Muscle of back (tissue), 11 donors: ENCODE data around the gene SCART1. TPM values are rescaled to one million over a fixed set of nuclear protein-coding genes. Genes with fewer than 3 reads are reported as not detected.
"Not testable (repeated sequence)": the region's sequence is repeated elsewhere in the genome, so short reads cannot be mapped to it uniquely, and the experiment has no call there.

ENCODE experiments used
- DNase-seq, 3 donors: peaks; one replicate each; pipeline versions ENCODE4 v3.0.0 to v3.0.0-alpha.2; 2013
- polyA plus RNA-seq, 10 donors: library from polyadenylated mRNA; unstranded; fragments of 120-200 nt; gene quantifications; one replicate each; pipeline ENCODE4 v1.2.1, GENCODE V29; 2013; ENCODE audit not compliant: insufficient read length in 10 of 10

Gene SCART1
- polyA plus RNA-seq, 10 donors = 0.56 to 2.4 (median 0.98) TPM

DNA sequence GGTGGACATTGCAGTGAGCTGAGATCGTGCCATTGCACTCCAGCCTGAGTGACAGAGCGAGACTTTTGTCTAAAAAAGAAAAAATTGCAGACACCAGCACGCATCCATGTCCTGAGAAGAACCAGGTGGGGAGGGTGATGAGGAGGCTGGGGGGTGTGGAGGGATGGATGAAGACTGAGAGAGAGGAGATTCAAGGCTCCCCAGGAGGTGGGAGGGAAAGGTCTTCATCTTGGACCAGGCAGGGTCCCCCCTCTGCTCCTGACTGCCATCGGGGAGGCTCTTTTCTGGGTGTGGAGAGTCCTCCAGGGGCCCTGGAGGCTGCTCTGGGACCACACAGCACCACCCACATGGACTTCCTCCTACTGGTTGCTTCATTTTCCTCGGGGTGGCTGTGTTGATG is 1.5 kb downstream of the SCART1 start:
- DNase-seq = no peak

DNA sequence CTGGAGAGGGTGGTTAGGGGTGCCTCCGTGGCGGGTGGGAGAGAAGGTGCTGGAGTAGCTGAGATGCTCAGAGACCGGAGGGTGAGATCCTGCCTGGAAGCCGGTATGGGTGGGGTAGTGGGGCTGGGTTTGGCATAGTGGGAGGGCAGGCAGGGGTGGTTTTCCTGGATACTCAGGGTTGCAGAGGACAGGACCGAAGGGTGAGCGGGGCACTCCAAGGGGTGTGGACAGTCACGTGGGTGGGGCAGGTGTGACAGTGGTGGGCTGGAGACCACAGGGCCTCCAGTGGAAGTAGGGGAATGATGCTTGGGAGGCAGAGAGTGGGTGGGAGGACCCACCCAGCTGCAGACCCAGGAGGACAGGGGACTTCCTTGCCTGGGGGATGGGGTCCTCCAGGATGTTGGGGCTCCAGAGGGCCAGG is 1.9 kb downstream of the SCART1 start:
- DNase-seq = no peak

DNA sequence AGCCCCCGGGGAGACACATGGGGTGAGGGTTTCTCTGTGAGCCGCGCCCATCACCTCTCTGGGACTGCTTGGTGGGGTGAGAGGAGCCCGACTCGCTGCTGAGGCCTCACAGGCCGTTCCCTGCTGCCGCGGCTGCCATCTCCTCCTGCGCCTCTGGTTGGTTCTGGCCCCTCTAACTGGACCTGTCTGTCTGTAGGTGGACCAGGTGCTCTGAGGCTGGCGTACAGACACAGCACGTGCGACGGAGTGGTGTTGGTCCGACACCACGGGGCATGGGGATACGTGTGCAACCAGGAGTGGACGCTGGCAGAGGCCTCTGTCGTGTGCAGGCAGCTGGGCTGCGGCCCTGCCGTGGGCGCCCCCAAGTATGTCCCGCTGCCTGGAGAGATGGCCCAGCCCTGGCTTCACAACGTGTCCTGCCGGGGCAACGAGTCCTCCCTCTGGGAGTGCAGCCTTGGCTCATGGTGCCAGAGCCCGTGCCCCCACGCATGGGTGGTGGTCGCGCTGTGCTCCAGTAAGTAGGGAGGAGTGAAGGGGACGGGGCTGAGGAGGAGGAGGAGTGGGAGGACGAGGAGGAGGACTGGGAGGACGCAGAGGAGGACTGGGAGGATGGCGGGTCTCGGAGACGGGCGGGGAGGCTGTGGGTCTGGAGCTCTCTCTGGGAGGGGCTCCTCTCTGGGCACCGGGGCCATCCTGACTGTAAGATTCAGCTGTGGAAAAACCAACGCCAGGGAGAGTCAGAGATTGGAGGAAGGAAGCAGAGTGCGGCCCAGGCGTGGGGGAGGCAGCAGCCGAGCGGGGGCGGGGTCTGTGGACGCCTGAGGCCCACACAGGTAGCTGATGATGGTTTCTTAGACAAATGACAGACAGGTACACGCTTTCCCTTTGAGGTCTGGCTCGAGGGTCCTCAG is 2.6 kb downstream of the SCART1 start:
- no peak for DNase-seq

GRCh38 chr10:133457100-133457841 is 3.5 kb downstream of the SCART1 start:
- DNase-seq = no peak

DNA sequence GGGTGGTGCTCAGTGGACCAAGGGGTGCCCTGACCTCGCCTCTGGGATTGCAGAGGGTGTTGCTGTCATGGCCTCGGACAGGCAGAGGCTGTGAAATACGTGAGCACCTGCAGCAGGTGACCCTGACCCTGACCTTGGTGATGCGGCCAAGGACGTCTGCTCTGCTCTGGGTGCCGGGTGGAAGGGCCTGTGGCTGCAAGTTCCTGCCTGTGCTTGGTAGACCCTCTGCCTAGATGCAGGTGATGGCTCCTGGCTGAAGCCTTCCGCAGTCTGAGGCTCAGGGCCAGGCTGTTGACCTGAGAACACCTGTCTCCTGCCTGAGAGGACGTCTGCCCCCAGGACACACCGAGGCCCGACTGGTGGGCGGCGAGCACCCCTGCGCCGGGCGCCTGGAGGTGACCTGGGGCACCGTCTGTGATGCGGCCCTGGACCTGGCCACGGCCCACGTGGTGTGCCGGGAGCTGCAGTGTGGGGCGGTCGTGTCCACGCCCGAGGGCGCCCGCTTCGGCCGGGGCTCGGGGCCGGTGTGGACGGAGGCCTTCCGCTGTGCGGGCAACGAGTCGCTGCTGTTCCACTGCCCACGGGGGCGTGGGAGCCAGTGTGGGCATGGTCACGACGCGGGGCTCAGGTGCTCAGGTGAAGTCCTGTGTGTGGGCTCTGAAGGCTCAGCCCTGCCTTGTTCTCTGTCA is 4.4 kb downstream of the SCART1 start:
- DNase-seq = no peak

DNA sequence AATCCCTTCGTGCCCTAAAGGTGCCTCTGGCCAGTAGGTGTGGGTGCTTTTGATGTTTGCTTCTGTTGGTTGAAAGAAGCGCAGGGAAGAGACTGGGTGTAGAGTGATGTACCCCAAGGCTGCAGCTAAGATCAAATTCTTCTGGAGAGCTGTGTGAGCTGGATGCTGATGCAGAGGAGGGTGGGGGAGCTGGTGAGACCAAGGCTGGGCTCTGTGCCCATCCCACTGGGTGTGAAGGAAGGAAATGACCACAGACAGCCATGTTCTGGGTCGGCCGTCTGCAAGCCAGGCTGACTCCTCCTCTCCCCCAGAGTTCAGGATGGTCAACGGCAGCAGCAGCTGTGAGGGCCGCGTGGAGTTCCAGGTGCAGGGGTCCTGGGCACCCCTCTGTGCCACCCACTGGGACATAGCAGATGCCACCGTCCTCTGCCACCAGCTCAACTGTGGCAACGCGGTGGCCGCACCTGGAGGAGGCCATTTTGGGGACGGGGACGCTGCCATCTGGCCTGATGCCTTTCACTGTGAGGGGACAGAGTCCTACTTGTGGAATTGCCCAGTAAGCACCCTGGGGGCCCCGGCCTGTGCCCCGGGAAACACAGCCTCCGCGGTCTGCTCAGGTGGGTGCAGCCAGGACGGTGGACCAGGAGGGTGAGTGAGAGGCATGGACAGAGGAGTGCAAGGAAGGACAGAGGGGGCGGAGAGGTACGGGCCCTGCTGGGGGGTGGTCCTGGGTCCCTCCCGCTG is 5.1 kb downstream of the SCART1 start:
- DNase-seq = no peak

DNA sequence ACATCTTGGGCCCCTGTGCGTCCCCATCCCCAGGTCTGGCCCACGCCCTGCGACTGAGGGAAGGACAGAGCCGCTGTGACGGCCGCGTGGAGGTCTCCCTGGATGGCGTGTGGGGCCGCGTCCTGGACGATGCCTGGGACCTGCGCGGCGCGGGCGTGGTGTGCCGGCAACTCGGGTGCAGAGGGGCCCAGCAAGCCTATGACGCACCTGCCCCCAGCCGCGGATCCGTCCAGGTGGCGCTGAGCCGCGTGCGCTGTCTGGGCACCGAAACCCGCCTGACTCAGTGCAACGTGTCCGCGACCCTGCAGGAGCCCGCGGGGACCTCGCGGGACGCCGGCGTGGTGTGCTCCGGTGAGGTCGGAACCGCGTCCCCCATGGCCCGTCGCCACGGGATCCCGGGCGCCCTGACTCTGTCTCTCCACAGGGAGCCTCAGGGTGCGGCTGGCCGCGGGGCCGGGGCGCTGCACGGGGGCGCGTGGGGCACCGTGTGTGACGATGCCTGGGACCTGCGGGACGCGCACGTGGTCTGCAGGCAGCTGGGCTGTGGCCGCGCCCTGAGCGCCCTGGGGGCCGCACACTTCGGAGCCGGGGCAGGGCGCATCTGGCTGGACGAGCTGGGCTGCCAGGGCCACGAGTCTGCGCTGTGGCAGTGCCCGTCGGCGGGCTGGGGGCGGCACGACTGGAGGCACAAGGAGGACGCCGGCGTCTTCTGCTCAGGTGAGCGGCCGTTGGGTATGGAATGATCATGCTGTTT is 5.9 kb downstream of the SCART1 start:
- no peak for DNase-seq

DNA sequence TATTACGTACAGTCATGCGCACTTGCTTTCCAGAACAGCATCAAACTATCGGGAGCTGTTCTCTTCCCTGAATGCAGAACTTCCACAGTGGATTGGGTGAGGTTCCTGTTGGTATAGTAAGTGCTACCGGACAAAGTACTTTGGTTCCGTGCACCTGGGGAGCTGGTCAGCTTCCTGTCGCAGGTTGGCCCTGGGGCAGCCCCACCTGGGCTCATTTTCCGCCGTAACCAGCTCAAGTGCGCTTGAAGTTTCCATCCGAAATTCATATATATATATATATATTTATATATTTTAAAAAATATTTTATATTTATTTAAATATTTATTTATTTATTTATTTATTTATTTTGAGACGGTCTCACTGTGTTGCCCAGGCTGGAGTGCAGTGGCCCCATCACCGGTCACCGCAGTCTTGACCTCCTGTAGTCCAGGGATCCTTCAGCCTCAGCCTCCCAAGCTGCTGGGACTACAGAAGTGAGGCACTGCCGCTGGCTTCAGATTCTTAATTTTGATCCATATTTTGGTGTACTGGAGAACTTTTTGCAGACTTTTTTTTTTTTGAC is 6.5 kb downstream of the SCART1 start:
- DNase-seq = no peak

- no peak for DNase-seq
These were observed 7.3 kb downstream of the SCART1 start for GRCh38 chr10:133461027-133461426.

- DNase-seq = no peak
These were observed 8.1 kb downstream of the SCART1 start for GRCh38 chr10:133461841-133462240.

DNA sequence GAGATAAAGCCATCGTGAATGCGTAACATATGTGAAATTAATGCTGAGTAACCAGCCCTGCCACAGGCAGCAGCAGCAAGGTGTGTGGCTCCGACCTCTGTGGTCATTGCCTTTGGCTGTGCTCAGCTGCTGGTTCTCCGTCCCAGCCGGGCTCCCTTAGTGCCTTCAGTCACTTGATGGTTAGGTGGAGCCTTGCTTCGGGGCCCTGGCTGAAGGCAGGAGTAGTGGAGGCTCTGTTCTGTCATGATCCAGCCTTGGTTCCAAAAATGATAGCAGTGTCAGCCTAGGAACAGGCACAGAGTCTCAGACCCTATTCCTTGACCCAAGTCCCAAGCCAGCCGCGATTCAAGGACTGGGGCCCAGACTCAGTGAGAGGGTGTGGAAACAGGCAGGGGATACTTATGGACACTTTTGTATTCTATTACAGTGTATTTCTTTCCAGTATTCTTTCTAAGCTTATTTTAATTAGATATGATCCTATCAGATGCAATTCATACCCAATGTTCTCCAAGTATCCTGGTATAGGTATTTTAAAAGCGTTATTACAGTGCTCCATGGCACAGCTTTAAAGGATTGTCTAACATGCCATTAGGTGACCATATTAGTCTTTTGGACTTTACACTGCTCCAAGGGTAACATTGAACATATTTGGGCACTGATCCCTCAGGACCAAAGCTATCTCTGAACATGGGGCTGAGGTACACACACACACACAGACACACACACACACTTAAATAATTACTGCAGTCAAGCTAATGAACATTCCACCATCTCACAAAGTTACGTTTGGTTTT is 9.0 kb downstream of the SCART1 start:
- no peak for DNase-seq

DNA sequence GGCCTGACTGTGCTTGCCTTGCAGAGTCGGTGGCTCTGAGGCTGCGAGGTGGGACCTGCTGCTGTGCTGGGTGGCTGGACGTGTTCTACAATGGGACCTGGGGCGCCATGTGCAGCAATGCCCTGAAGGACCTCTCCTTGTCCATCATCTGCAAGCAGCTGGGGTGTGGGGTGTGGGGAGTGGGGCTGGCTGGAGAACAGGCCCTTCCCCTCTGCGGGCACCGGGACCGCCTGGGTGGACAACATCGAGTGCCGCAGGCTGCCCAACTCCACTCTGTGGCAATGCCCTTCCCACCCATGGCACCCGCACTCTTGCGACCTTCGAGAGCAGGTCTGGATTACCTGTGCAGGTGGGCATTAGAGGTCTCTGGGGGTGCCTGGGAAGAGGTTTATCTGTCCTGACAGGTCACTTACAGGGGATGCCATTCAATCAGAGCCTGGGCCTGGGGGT is 10.9 kb downstream of the SCART1 start:
- DNase-seq = no peak

GRCh38 chr10:133465191-133465949 is 11.6 kb downstream of the SCART1 start:
- no peak for DNase-seq

DNA sequence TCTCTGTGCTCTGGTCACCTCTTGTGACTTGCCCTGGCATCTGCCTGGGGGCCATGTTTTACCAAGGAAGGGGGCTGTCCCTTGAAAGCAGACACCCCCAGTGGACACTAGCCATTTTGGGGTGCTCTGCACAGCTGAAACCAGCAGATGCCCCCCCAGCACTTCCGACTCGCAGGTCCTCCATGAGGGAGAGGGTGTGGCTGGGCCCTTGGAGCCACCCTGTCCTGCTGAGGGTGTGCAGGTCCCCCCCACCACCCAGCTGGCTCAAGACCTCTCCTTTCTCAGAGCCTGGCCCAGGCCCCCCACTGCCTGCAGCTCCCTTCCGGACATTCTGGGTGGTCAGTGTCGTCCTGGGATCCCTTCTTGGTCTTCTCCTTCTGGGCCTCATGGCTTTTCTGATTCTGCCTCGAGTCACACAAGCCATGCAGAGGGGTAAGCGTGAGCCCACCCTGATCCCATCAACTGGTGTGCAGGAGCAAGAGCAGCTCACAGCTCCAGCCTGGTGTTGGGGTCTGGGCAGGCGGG is 12.3 kb downstream of the SCART1 start:
- no peak for DNase-seq

DNA sequence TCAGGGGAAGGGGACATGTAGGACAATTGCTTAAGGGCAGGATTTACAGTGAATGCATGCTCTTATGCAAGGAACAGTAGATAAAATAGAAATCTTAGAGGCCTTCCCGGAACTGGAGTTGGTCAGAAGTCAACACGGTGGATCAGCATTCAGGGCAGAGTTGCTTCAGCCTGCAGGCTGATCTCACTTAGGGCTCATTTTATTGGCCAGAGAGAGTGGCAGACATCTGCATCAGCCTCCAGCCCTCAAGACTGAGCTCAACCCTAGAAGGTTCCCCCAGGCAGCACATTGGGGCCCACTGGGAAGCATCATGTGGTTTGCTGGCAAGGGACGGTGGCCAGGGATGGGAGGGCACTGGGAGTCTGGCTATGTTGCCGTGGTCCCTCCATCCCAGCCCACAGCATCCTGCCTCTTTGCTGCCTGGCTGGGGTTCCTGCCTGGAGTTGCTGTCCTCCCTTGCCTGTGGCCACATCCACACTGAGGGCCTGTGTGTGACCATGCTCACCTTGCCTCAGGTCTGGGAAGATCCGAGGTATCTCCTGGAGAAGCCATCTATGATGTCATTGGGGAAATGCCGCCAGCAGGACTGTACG is 13.0 kb downstream of the SCART1 start:
- DNase-seq = no peak

DNA sequence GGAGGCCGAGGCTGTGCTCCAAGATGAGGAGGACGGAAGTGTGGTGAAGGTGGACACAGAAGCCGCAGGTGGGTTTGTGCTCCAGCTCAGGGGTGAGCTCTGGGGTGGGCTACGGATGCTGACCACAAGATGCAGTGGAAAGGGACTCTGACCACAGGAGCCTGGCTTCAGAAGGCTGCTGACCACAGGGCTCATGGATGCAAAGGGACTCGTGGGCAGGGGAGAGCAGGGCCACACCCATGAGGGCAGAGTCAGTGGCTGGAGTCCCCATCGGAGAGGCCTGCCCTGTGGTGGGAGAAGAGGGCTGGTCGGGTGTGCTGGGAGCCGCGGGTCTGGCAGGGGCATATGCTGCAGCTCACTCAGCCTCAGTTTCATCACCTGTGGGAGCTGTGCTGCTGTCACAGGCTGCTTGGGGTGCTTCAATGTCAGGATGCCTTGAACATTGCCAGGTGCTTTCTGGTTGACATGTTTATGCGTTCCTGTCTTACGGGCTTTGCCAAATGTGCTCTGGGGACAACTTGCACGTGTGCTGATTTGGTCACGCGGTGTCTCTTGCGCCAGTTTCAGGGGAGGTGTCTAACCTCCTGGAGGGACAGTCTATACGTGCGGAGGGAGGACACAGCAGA is 13.7 kb downstream of the SCART1 start:
- no peak for DNase-seq

DNA sequence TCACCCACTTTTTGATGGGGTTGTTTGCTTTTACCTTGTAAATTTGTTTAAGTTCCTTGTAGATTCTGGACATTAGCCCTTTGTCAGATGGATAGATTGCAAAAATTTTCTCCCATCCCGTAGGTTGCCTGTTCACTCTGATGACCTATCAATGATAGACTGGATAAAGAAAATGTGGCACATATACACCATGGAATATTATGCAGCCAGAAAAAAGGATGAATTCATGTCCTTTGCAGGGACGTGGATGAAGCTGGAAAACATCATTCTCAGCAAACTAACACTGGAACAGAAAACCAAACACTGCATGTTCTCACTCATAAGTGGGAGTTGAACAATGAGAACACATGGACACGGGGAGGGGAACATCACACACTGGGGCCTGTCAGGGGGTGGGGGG is 15.5 kb downstream of the SCART1 start:
- DNase-seq = not testable (repeated sequence)
